Heart left ventricle (tissue), 16 donors: Measurements from ENCODE around the gene EXOC2. TPM values are rescaled to one million over a fixed set of nuclear protein-coding genes. Genes with fewer than 3 reads are reported as not detected.

Experiments used
- ATAC-seq, 4 donors: fragments of 200-7000 bp; cut with Tn5 transposase; one replicate each; pipeline ENCODE4 v1.9.1; 2020 to 2022; ENCODE audit warnings: moderate library complexity in 4 of 4, mild to moderate bottlenecking in 3 of 4, moderate number of reproducible peaks in 1 of 4
- DNase-seq, 5 donors: peaks; one replicate each; pipeline ENCODE4 v3.0.0-alpha.2; 2020
- H3K27ac ChIP-seq, 12 donors: fragments of 200-600 bp; sonication (generic) in 4 of 12; one replicate each; pipeline versions ENCODE4 v1.5.0 to v1.8.0; 2016 to 2022; ENCODE audit warnings: mild to moderate bottlenecking in 2 of 12
- H3K27me3 ChIP-seq, 9 donors: fragments of 200-600 bp; sonication (generic) in 2 of 9; one replicate each; pipeline versions ENCODE4 v1.5.1 to v1.8.0; 2016 to 2022; ENCODE audit warnings: mild to moderate bottlenecking in 3 of 9
- H3K36me3 ChIP-seq, 9 donors: fragments of 200-600 bp; sonication (generic) in 2 of 9; one replicate each; pipeline versions ENCODE4 v1.5.0 to v1.8.0; 2018 to 2022; ENCODE audit warnings: mild to moderate bottlenecking in 2 of 9
- H3K4me1 ChIP-seq, 12 donors: fragments of 200-600 bp; sonication (generic) in 4 of 12; one replicate each; pipeline versions ENCODE4 v1.5.0 to v1.8.0; 2016 to 2022; ENCODE audit warnings: mild to moderate bottlenecking in 3 of 12
- H3K4me3 ChIP-seq, 12 donors: fragments of 200-600 bp; sonication (generic) in 4 of 12; one replicate each; pipeline versions ENCODE4 v1.5.0 to v1.8.0; 2017 to 2022; ENCODE audit warnings: mild to moderate bottlenecking in 9 of 12, moderate library complexity in 4 of 12
- H3K9me3 ChIP-seq, 12 donors: fragments of 200-600 bp; sonication (generic) in 4 of 12; one replicate each; pipeline versions ENCODE4 v1.5.0 to v1.8.0; 2016 to 2022; ENCODE audit warnings: mild to moderate bottlenecking in 1 of 12
- POLR2A ChIP-seq, 2 donors: fragments of 450-650 bp; IDR thresholded peaks; one replicate each; pipeline ENCODE4 v1.6.1; 2017; ENCODE audit warnings: antibody characterized with exemption in 2 of 2, mild to moderate bottlenecking in 2 of 2, moderate library complexity in 2 of 2
- WGBS, 4 donors: extraction: QIAGEN DNeasy Blood & Tissue Kit in 2 of 4; methylation state at CpG; one replicate each; pipeline versions ENCODE4 v1.1.5 to v1.1.7; 2013 to 2018; 5-methylcytosine and 5-hydroxymethylcytosine counted together
- intact Hi-C, 10 donors: fragments of 100-400 bp; cut with DNase I; formaldehyde crosslinking; loops; one replicate each; pipeline versions ENCODE4 v1.11.1 to v1.14.2; 2022
- long read RNA-seq, 3 donors: library from polyadenylated mRNA; unstranded; transcript quantifications; one replicate each; pipeline ENCODE4 v2.0.0, GENCODE V29; 2020 to 2021
- polyA plus RNA-seq, 2 donors: library from polyadenylated mRNA; stranded (reverse); fragments of 200-250 nt; gene quantifications; one replicate each; pipeline ENCODE4 v1.2.3, GENCODE V29; 2013
- total RNA-seq, 9 donors: library from RNA; depleted of rRNA in 2 of 9; stranded (reverse); fragments of >200 nt in 2 of 9; fragmentation: NEBNext Ultra II Directional in 3 of 9; extraction: Animal tissue kit (Norgen Biotek cat#: 25700) in 3 of 9; gene quantifications; one replicate each; pipeline versions ENCODE4 v1.1.0 to v1.2.4, GENCODE V29; 2016 to 2023
- TF ChIP-seq, protein P1 (sequence below), 12 donors: fragments of 200-600 bp; sonication (generic) in 4 of 12; IDR thresholded peaks; one replicate each; pipeline versions ENCODE4 v1.5.0 to v1.8.0; 2018 to 2022; ENCODE audit warnings: antibody characterized with exemption in 12 of 12, mild to moderate bottlenecking in 5 of 12
- donor health status: ischemic (EF 13 %, LVEDD 7.1; RV severe dilation, severe dysfunction).
- donor health status: healthy with polysubstance abuse.
- donor health status: DM: no; HTN: yes; CAD: no.
- donor health status: DM: no; HTN: no; CAD: no.
- donor health status: ischemic (EF 25% LVEDD 6.9; RV normal size, moderate dysfunction).
- donor health status: ischemic (EF 25% LVEDD 5.7; RV mildly dilated, moderate dysfunction).
- donor health status: healthy.
- donor health status: DM: yes; HTN: yes; CAD: no.
- donor health status: ischemic (EF 35%, LVEDD 5.7; RV mildly dilated, moderate dysfunction).
- donor health status: nonischemic (EF 11% LVEDD 7.7; RV severe dilation, severe dysfunction).
- donor health status: DM: yes; HTN: yes; CAD: no.
- donor health status: PGD.
- donor health status: ischemic (EF 29% LVEDD 5.4; RV normal size, mild dysfunction).
- donor health status: nonischemic (EF 23%, LVEDD 6.1; RV moderate dilation, normal function).

The EXOC2 gene, protein sequence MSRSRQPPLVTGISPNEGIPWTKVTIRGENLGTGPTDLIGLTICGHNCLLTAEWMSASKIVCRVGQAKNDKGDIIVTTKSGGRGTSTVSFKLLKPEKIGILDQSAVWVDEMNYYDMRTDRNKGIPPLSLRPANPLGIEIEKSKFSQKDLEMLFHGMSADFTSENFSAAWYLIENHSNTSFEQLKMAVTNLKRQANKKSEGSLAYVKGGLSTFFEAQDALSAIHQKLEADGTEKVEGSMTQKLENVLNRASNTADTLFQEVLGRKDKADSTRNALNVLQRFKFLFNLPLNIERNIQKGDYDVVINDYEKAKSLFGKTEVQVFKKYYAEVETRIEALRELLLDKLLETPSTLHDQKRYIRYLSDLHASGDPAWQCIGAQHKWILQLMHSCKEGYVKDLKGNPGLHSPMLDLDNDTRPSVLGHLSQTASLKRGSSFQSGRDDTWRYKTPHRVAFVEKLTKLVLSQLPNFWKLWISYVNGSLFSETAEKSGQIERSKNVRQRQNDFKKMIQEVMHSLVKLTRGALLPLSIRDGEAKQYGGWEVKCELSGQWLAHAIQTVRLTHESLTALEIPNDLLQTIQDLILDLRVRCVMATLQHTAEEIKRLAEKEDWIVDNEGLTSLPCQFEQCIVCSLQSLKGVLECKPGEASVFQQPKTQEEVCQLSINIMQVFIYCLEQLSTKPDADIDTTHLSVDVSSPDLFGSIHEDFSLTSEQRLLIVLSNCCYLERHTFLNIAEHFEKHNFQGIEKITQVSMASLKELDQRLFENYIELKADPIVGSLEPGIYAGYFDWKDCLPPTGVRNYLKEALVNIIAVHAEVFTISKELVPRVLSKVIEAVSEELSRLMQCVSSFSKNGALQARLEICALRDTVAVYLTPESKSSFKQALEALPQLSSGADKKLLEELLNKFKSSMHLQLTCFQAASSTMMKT
- 10 to 100 TPM in 8 of 9 donors, 1 to 10 TPM in 1; 9.8 to 23.0 (median 15.6) TPM for total RNA-seq
- 10 to 100 TPM in 1 of 2 donors, 1 to 10 TPM in 1; 4.4 to 12.0 TPM for polyA plus RNA-seq
- long read RNA-seq, donor 1, full-length matches to known transcripts, result 21 of 46 reads
- long read RNA-seq, donor 1, partial matches to known transcripts, result 7 of 46 reads
- long read RNA-seq, donor 1, other reads (novel, unspliced or antisense), result 18 of 46 reads
- long read RNA-seq, donor 2, full-length matches to known transcripts, result 36 of 60 reads
- long read RNA-seq, donor 2, partial matches to known transcripts, result 6 of 60 reads
- long read RNA-seq, donor 2, other reads (novel, unspliced or antisense), result 18 of 60 reads
- long read RNA-seq, donor 3, full-length matches to known transcripts, result 30 of 60 reads
- long read RNA-seq, donor 3, partial matches to known transcripts, result 11 of 60 reads
- long read RNA-seq, donor 3, other reads (novel, unspliced or antisense), result 19 of 60 reads

DNA sequence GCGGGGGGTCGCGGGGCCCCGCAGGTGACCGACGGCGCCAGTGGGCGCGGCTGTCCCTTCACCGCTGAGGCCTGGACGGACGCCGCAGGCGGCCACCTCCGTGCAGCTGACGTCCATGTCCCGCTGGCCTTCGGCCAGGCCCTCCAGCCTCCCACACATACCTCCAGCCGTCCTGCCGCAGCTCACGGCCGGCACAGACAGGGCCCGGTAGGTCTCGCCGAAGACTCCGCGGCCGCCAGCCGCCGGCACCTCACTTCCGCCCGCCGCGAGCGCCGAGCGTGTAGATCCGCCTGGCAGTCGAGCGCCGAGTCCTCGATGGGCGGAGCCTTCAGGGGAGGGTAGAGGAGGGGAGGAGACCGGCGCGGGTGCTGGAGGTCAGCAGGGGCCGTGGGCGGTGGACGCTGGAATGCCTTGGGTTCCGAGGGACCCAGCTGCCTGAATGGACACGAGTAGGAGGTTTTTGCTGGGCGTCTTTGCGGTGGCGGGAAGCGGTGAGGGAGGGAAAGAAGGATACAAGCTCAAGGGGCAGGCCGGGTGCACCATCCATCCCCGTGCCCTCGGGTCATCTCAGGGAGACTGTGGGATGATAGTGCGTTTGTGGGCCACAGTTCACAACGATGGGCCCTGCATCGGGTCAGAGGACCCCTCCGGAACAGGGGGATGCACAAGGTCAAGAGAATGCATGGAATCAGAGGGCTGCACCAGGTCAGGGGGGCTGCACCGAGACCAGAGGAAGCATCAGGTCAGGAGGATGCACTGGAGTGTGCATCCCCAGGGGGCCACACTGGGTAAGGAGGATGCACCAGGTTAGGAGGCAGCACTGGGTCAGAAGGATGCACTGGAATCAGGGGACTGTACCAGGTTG lies at the start of gene EXOC2:
Gene EXOC2, minus strand, starts transcription at position 282 of the 865 bp plus-strand sequence. CDS start 55,321 bp downstream, outside the sequence.
- peak within 1 kb of the TSS; percentile 61 to 100 (median 86) for H3K4me3 ChIP-seq
- H3K27me3 ChIP-seq, result no peaks in the 10 kb centered on the region
- 1 to 4% (median 2%) methylated on average over 16 to 63 of the region's 63 CpGs for WGBS, 4 donors
- peak; percentile 84 to 94 (median 91) for DNase-seq
- TF ChIP-seq, protein P1, sequence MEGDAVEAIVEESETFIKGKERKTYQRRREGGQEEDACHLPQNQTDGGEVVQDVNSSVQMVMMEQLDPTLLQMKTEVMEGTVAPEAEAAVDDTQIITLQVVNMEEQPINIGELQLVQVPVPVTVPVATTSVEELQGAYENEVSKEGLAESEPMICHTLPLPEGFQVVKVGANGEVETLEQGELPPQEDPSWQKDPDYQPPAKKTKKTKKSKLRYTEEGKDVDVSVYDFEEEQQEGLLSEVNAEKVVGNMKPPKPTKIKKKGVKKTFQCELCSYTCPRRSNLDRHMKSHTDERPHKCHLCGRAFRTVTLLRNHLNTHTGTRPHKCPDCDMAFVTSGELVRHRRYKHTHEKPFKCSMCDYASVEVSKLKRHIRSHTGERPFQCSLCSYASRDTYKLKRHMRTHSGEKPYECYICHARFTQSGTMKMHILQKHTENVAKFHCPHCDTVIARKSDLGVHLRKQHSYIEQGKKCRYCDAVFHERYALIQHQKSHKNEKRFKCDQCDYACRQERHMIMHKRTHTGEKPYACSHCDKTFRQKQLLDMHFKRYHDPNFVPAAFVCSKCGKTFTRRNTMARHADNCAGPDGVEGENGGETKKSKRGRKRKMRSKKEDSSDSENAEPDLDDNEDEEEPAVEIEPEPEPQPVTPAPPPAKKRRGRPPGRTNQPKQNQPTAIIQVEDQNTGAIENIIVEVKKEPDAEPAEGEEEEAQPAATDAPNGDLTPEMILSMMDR (IDR thresholded peaks at IDR 0.05), result no peak
- TF ChIP-seq POLR2A (IDR thresholded peaks at IDR 0.05), result peak in 1 of 2 donors; percentile 63
- intact Hi-C loops, result loop anchor here in 1 of 10 donors (5.0 kb wide), 1 partner anchor 71 kb away; no protein-coding TSS in a partner anchor
- H3K27ac ChIP-seq, result peak within 1 kb of the TSS in 11 of 12 donors; percentile 64 to 91 (median 80)
- peak; percentile 85 to 98 (median 96) for ATAC-seq
- peaks cover 0 to 22% (median 15%) of the 10 kb centered on the region in 12 donors for H3K4me1 ChIP-seq
- H3K36me3 ChIP-seq, result peaks cover 0 to 17% (median 0%) of the 10 kb centered on the region in 9 donors
- no peaks in the 10 kb centered on the region for H3K9me3 ChIP-seq

DNA sequence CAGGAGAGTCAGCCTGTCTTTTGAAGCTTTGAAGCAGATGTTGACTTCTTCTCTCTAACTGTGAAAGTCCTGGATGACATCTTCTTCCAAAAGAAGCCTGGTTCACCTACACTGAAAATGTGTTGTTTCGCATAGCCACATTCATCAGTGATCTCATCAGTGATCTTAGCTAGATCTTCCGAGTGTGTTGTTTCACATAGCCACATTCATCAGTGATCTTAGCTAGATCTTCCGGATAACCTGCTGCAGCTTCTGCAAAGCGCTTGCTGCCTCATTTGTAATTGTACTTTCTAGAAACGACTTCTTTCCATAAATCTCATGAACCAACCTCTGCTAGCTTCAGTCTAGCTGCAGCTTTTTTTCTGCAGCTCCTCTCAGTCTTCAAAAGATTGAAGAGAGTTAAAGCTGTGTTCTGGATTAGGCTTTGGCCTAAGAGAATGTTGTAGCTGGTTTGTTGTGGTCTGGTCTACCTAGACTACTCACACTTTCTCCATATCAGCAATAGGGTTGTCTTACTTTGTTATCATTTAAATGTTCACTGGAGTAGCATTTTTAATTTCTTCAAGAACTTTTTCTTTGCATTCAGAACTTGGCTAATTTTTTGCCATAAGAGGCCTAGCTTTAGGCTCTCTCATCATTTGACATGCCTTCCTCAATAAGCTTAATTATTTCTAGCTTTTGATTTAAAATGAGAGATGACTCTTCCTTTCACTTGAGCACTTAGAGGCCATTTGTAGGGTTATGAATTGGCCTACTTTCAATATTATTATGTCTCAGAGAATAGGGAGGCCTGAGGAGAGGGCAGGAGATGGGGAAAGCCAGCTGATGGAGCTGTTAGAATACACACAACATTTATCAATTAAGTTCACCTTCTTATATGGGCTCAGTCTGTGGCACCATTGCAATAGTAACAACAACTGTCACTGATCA lies 48.7 kb upstream of the EXOC2 start:
- H3K9me3 ChIP-seq, result no peaks in the 10 kb centered on the region
- WGBS, 4 donors, result 91 to 96% (median 94%) methylated on average over 5 of the region's 5 CpGs
- H3K4me1 ChIP-seq, result no peaks in the 10 kb centered on the region
- no peaks in the 10 kb centered on the region for H3K36me3 ChIP-seq
- TF ChIP-seq, protein P1 (IDR thresholded peaks at IDR 0.05), result no peak
- TF ChIP-seq POLR2A (IDR thresholded peaks at IDR 0.05), result no peak
- ATAC-seq, result no peak
- H3K27ac ChIP-seq, result no peak overlapping the region
- no peak for DNase-seq
- H3K27me3 ChIP-seq, result peaks cover 0 to 10% (median 0%) of the 10 kb centered on the region in 9 donors
- H3K4me3 ChIP-seq, result no peak overlapping the region
- intact Hi-C loops, result no loop called here
